Measurements from ENCODE around the gene GRIN2A. TPM values are rescaled to one million over a fixed set of nuclear protein-coding genes. Genes with fewer than 3 reads are reported as not detected.

Gene GRIN2A
- total and polyA plus RNA-seq, 2 of the 8 experiments (the other 6 are each of a cell fraction or from before 2014, with no cell fraction given) = 0.18 to 1.8 TPM

GRCh38 chr16:10090816-10091215, 91.4 kb downstream of the GRIN2A start:
- DNase-seq (ENCODE audit: low read depth in 1 of 2, low spot score in 2 of 2) (no peak), FAIRE-seq (no peak)
- no peak overlapping the region for H3K18ac ChIP-seq (ENCODE audit: extremely low read depth, low read length)
- no peaks in the 10 kb centered on the region for H3K79me1 ChIP-seq (ENCODE audit: low read depth, low read length)
- no peak overlapping the region for H4K91ac ChIP-seq (replicated peaks; ENCODE audit: insufficient read length, low read length)
- no peaks in the 10 kb centered on the region for H3K27me3 ChIP-seq (replicated peaks in 1 of 4; ENCODE audit: control insufficient read depth in 3 of 4, extremely low read depth in 1 of 4, insufficient read depth in 3 of 4, low read length in 3 of 4)
- H3K4ac ChIP-seq (replicated peaks; ENCODE audit: insufficient read length, low read depth, low read length) = no peak overlapping the region
- H4K5ac ChIP-seq (ENCODE audit: insufficient read length, low read depth, low read length) = no peak overlapping the region
- H2BK12ac ChIP-seq (ENCODE audit: low read depth, low read length) = no peak overlapping the region
- no peak overlapping the region for H2AFZ ChIP-seq (ENCODE audit: low read length)
- H3K4me2 ChIP-seq (ENCODE audit: insufficient read depth in 1 of 2, low read depth in 2 of 2, low read length in 2 of 2) = no peak overlapping the region
- H3K4me3 ChIP-seq (ENCODE audit: extremely low read depth in 1 of 4, insufficient read depth in 2 of 4, low read depth in 3 of 4, low read length in 4 of 4) = no peak overlapping the region
- H3K23me2 ChIP-seq (ENCODE audit: low read depth, low read length) = no peaks in the 10 kb centered on the region
- no peak overlapping the region for H4K8ac ChIP-seq (ENCODE audit: extremely low read depth, insufficient read depth, low read length)
- no peaks in the 10 kb centered on the region for H4K20me1 ChIP-seq (replicated peaks in 1 of 2; ENCODE audit: control insufficient read depth in 1 of 2, insufficient read depth in 2 of 2, low read length in 2 of 2)
- H3K56ac ChIP-seq (replicated peaks; ENCODE audit: insufficient read length, low read depth, low read length) = no peak overlapping the region
- H3K9ac ChIP-seq (replicated peaks in 1 of 4; ENCODE audit: extremely low read depth in 1 of 4, low read depth in 3 of 4, low read length in 3 of 4) = no peak overlapping the region
- no peak overlapping the region for H2AK5ac ChIP-seq (ENCODE audit: low read depth, low read length)
- no peaks in the 10 kb centered on the region for H3K79me2 ChIP-seq (ENCODE audit: control insufficient read depth in 1 of 2, insufficient read depth in 2 of 2, low read length in 2 of 2)
- H3K4me1 ChIP-seq (replicated peaks in 1 of 4; ENCODE audit: control insufficient read depth in 3 of 4, insufficient read depth in 4 of 4, low read length in 3 of 4) = no peaks in the 10 kb centered on the region
- no peaks in the 10 kb centered on the region for H3K36me3 ChIP-seq (ENCODE audit: control insufficient read depth in 2 of 4, insufficient read depth in 4 of 4, low read length in 3 of 4)
- H2BK120ac ChIP-seq (replicated peaks; ENCODE audit: low read depth, low read length) = no peak overlapping the region
- TF ChIP-seq TAF7 (optimal IDR thresholded peaks at IDR 0.05; ENCODE audit: borderline replicate concordance, low read depth, low read length) = no peak
- no peak for TF ChIP-seq TBP (IDR thresholded peaks at IDR 0.05; ENCODE audit: low read depth, low read length)
- no peak for TF ChIP-seq RNF2 (IDR thresholded peaks at IDR 0.05; ENCODE audit: borderline replicate concordance, low read depth, low read length, missing control alignments, poor library complexity, severe bottlenecking)
- no peak for TF ChIP-seq TCF12 (IDR thresholded peaks at IDR 0.05; ENCODE audit: low read depth, low read length)
- no peak for TF ChIP-seq CREB1 (IDR thresholded peaks at IDR 0.05)
- TF ChIP-seq POLR2AphosphoS5 (IDR thresholded peaks at IDR 0.05; ENCODE audit: low read depth, low read length) = no peak
- no peak for TF ChIP-seq CHD1 (IDR thresholded peaks at IDR 0.05; ENCODE audit: low read depth, low read length)
- TF ChIP-seq PHF8 (conservative IDR thresholded peaks at IDR 0.05; ENCODE audit: low read depth, low read length) = no peak
- no peak for TF ChIP-seq CTBP2 (IDR thresholded peaks at IDR 0.05; ENCODE audit: borderline replicate concordance, insufficient read depth, insufficient read length, low read length)
- TF ChIP-seq SIN3A (conservative IDR thresholded peaks at IDR 0.05 in 1 of 2, IDR thresholded peaks at IDR 0.05 in 1 of 2; ENCODE audit: low read depth in 1 of 2, low read length in 2 of 2) = no peak
- no peak for TF ChIP-seq RAD21 (IDR thresholded peaks at IDR 0.05 in 1 of 2, conservative IDR thresholded peaks at IDR 0.05 in 1 of 2; ENCODE audit: low read depth in 2 of 2, low read length in 2 of 2)
- H2BK5ac ChIP-seq (ENCODE audit: low read depth, low read length) = no peak overlapping the region
- H2BK15ac ChIP-seq (ENCODE audit: low read length) = no peak overlapping the region
- CTCF ChIA-PET (ENCODE audit: partially characterized antibody) = interaction anchor here (0.6 to 1.3 kb wide), 2 partner anchors 90 to 968 kb away, joined by 3 to 4 read pairs; no protein-coding TSS in a partner anchor
- no peak overlapping the region for H2BK20ac ChIP-seq (ENCODE audit: low read length)
- POLR2A ChIA-PET (ENCODE audit: partially characterized antibody) = interaction anchor here (0.6 kb wide), 1 partner anchor 389 kb away, joined by 3 read pairs; no protein-coding TSS in a partner anchor
- H3K9me3 ChIP-seq (ENCODE audit: insufficient read depth in 2 of 2, low read depth in 1 of 2, low read length in 1 of 2) = 0 out of 4 replicates have a peak, but pooled peaks cover 0 to 3% of the 10 kb centered on the region in 2 experiments
- H3K23ac ChIP-seq (ENCODE audit: insufficient read length) = no peak overlapping the region
- H3K27ac ChIP-seq (ENCODE audit: low read depth, low read length) = no peak overlapping the region
- no peak overlapping the region for H3K14ac ChIP-seq (ENCODE audit: insufficient read length)
- 86% methylated on average over 1 of the region's 1 CpG; no CpG with 5 or more reads in 1 of the 2 experiments for WGBS, 2 experiments (ENCODE audit: extremely low coverage in 1 of 2, insufficient coverage in 1 of 2, insufficient read length in 1 of 2, insufficient replicate concordance in 2 of 2, low coverage in 1 of 2, low lambda C conversion rate in 2 of 2, missing lambda C conversion rate in 1 of 2)
